ENCODE data around the gene B9D2. TPM values are rescaled to one million over a fixed set of nuclear protein-coding genes. Genes with fewer than 3 reads are reported as not detected.

The B9D2 gene
- total and polyA plus RNA-seq, 2 experiments from 2014 or later, result 2.7 to 7.4 TPM

DNA sequence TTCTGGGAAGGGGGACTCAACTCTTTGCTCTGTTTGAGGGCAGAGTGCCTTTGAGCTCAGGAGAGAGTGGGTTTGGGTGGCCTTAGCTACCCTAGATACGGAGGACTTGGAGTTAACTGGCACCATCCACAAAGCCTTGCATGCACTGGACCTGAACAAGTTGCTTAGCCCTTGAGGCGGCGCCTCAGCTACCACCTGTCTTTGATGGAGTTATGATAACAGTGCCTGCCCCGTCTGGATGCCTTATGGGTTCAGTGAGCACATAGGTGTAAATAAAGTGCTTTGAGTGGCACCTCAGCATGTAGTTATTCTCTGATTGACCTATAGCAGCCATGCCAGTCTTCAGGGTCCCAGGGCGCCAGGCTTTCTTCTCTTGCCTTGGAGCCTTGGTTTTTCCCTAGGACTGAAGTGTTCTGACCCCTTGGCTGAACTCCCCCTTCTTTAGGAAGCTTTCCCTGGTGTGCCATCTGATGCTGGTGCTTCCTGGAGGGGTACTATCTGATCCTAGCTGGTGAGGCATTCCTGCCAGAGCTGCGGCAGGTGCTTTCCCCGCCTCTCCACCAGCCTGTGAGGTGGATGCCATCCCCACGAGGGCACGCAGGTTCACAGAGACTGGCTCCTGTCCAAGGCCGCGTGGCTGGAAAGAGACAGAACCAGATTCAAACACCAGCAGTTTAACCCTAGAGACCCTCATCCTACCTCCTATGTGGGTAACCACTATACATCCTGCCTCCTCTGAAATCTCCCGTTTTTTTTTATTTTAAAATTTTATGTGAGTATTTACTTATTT lies 39.4 kb upstream of the B9D2 start:
- Histone ChIP-seq H3K79me2 (replicated peaks; ENCODE audit: insufficient read depth) (peaks cover 11% of the 10 kb centered on the region), H3K4me1 (ENCODE audit: insufficient read depth) (0 out of 2 replicates have a peak, but pooled peaks cover 2% of the 10 kb centered on the region), H3K9me2 (ENCODE audit: insufficient read depth) (no peaks in the 10 kb centered on the region), H3K4me3 (no peak overlapping the region), H3K27ac (ENCODE audit: low read depth) (no peak overlapping the region), H3K36me3 (ENCODE audit: insufficient read depth) (no peaks in the 10 kb centered on the region), H4K20me1 (replicated peaks; ENCODE audit: insufficient read depth) (peaks cover 3% of the 10 kb centered on the region), H3K27me3 (ENCODE audit: insufficient read depth) (no peaks in the 10 kb centered on the region), H3F3A (replicated peaks; ENCODE audit: low read depth) (peaks cover 7% of the 10 kb centered on the region; the same call in 1 of the 2 replicates), H3K4me2 (no peak overlapping the region), H2AFZ (no peak overlapping the region)
- TF ChIP-seq JUNB (IDR thresholded peaks at IDR 0.05; ENCODE audit: unreplicated experiment) (no peak), EZH2phosphoT487 (IDR thresholded peaks at IDR 0.05; ENCODE audit: unreplicated experiment) (no peak), STAT1 (IDR thresholded peaks at IDR 0.05; ENCODE audit: unreplicated experiment) (no peak), ZNF331 (CRISPR knock-in tag; IDR thresholded peaks at IDR 0.05; ENCODE audit: low read depth) (no peak), EZH2 (IDR thresholded peaks at IDR 0.05; ENCODE audit: low read depth, unreplicated experiment) (no peak), CREB1 (CRISPR knock-in tag; IDR thresholded peaks at IDR 0.05; ENCODE audit: low read depth) (no peak), ZNF114 (CRISPR knock-in tag; IDR thresholded peaks at IDR 0.05) (no peak), POLR2AphosphoS5 (IDR thresholded peaks at IDR 0.05; ENCODE audit: low read depth) (no peak), NANOG (IDR thresholded peaks at IDR 0.05; ENCODE audit: borderline replicate concordance) (no peak)
- TF ChIP-seq, protein P1, sequence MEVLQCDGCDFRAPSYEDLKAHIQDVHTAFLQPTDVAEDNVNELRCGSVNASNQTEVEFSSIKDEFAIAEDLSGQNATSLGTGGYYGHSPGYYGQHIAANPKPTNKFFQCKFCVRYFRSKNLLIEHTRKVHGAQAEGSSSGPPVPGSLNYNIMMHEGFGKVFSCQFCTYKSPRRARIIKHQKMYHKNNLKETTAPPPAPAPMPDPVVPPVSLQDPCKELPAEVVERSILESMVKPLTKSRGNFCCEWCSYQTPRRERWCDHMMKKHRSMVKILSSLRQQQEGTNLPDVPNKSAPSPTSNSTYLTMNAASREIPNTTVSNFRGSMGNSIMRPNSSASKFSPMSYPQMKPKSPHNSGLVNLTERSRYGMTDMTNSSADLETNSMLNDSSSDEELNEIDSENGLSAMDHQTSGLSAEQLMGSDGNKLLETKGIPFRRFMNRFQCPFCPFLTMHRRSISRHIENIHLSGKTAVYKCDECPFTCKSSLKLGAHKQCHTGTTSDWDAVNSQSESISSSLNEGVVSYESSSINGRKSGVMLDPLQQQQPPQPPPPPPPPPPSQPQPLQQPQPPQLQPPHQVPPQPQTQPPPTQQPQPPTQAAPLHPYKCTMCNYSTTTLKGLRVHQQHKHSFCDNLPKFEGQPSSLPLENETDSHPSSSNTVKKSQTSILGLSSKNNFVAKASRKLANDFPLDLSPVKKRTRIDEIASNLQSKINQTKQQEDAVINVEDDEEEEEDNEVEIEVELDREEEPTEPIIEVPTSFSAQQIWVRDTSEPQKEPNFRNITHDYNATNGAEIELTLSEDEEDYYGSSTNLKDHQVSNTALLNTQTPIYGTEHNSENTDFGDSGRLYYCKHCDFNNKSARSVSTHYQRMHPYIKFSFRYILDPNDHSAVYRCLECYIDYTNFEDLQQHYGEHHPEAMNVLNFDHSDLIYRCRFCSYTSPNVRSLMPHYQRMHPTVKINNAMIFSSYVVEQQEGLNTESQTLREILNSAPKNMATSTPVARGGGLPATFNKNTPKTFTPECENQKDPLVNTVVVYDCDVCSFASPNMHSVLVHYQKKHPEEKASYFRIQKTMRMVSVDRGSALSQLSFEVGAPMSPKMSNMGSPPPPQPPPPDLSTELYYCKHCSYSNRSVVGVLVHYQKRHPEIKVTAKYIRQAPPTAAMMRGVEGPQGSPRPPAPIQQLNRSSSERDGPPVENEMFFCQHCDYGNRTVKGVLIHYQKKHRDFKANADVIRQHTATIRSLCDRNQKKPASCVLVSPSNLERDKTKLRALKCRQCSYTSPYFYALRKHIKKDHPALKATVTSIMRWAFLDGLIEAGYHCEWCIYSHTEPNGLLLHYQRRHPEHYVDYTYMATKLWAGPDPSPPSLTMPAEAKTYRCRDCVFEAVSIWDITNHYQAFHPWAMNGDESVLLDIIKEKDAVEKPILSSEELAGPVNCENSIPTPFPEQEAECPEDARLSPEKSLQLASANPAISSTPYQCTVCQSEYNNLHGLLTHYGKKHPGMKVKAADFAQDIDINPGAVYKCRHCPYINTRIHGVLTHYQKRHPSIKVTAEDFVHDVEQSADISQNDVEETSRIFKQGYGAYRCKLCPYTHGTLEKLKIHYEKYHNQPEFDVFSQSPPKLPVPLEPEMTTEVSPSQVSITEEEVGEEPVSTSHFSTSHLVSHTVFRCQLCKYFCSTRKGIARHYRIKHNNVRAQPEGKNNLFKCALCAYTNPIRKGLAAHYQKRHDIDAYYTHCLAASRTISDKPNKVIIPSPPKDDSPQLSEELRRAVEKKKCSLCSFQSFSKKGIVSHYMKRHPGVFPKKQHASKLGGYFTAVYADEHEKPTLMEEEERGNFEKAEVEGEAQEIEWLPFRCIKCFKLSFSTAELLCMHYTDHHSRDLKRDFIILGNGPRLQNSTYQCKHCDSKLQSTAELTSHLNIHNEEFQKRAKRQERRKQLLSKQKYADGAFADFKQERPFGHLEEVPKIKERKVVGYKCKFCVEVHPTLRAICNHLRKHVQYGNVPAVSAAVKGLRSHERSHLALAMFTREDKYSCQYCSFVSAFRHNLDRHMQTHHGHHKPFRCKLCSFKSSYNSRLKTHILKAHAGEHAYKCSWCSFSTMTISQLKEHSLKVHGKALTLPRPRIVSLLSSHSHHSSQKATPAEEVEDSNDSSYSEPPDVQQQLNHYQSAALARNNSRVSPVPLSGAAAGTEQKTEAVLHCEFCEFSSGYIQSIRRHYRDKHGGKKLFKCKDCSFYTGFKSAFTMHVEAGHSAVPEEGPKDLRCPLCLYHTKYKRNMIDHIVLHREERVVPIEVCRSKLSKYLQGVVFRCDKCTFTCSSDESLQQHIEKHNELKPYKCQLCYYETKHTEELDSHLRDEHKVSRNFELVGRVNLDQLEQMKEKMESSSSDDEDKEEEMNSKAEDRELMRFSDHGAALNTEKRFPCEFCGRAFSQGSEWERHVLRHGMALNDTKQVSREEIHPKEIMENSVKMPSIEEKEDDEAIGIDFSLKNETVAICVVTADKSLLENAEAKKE (CRISPR knock-in tag; IDR thresholded peaks at IDR 0.05), result no peak
- TF ChIP-seq, protein P2, sequence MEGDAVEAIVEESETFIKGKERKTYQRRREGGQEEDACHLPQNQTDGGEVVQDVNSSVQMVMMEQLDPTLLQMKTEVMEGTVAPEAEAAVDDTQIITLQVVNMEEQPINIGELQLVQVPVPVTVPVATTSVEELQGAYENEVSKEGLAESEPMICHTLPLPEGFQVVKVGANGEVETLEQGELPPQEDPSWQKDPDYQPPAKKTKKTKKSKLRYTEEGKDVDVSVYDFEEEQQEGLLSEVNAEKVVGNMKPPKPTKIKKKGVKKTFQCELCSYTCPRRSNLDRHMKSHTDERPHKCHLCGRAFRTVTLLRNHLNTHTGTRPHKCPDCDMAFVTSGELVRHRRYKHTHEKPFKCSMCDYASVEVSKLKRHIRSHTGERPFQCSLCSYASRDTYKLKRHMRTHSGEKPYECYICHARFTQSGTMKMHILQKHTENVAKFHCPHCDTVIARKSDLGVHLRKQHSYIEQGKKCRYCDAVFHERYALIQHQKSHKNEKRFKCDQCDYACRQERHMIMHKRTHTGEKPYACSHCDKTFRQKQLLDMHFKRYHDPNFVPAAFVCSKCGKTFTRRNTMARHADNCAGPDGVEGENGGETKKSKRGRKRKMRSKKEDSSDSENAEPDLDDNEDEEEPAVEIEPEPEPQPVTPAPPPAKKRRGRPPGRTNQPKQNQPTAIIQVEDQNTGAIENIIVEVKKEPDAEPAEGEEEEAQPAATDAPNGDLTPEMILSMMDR (conservative IDR thresholded peaks at IDR 0.05; ENCODE audit: low read depth in 2 of 2), result no peak
- TF ChIP-seq, protein P3, sequence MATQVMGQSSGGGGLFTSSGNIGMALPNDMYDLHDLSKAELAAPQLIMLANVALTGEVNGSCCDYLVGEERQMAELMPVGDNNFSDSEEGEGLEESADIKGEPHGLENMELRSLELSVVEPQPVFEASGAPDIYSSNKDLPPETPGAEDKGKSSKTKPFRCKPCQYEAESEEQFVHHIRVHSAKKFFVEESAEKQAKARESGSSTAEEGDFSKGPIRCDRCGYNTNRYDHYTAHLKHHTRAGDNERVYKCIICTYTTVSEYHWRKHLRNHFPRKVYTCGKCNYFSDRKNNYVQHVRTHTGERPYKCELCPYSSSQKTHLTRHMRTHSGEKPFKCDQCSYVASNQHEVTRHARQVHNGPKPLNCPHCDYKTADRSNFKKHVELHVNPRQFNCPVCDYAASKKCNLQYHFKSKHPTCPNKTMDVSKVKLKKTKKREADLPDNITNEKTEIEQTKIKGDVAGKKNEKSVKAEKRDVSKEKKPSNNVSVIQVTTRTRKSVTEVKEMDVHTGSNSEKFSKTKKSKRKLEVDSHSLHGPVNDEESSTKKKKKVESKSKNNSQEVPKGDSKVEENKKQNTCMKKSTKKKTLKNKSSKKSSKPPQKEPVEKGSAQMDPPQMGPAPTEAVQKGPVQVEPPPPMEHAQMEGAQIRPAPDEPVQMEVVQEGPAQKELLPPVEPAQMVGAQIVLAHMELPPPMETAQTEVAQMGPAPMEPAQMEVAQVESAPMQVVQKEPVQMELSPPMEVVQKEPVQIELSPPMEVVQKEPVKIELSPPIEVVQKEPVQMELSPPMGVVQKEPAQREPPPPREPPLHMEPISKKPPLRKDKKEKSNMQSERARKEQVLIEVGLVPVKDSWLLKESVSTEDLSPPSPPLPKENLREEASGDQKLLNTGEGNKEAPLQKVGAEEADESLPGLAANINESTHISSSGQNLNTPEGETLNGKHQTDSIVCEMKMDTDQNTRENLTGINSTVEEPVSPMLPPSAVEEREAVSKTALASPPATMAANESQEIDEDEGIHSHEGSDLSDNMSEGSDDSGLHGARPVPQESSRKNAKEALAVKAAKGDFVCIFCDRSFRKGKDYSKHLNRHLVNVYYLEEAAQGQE (IDR thresholded peaks at IDR 0.05; ENCODE audit: unreplicated experiment), result no peak
- TF ChIP-seq, protein P4, sequence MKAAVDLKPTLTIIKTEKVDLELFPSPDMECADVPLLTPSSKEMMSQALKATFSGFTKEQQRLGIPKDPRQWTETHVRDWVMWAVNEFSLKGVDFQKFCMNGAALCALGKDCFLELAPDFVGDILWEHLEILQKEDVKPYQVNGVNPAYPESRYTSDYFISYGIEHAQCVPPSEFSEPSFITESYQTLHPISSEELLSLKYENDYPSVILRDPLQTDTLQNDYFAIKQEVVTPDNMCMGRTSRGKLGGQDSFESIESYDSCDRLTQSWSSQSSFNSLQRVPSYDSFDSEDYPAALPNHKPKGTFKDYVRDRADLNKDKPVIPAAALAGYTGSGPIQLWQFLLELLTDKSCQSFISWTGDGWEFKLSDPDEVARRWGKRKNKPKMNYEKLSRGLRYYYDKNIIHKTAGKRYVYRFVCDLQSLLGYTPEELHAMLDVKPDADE (IDR thresholded peaks at IDR 0.05), result no peak
- Mint-ChIP-seq H3K9me3 (no peaks in the 10 kb centered on the region), H3K36me3 (ENCODE audit: low read depth) (peaks cover 3% of the 10 kb centered on the region; the same call in 2 of the 3 replicates), H3K27ac (no peak overlapping the region), H3K4me3 (no peak overlapping the region), H3K4me1 (peaks cover 15% of the 10 kb centered on the region), H3K27me3 (ENCODE audit: insufficient read depth, low read depth, poor library complexity) (peaks cover 2% of the 10 kb centered on the region)
- DNase-seq (ENCODE audit: low spot score) (no peak), ATAC-seq (no peak)
